ENCODE measurements around the gene KCTD20.

GRCh38 chr6:36443471-36444428 is 950 bp downstream of the KCTD20 start:
- TF ChIP-seq CTCF (IDR thresholded peaks at IDR 0.05) (no peak), POLR2A (IDR thresholded peaks at IDR 0.05) (no peak)
